Right hindlimb (tissue), 1 donor: ENCODE results near the gene TERF2IP.

Source experiments
- DNase-seq: peaks from one replicate; pipeline ENCODE4 v3.0.0-alpha.2; 2018

TERF2IP gene

DNA sequence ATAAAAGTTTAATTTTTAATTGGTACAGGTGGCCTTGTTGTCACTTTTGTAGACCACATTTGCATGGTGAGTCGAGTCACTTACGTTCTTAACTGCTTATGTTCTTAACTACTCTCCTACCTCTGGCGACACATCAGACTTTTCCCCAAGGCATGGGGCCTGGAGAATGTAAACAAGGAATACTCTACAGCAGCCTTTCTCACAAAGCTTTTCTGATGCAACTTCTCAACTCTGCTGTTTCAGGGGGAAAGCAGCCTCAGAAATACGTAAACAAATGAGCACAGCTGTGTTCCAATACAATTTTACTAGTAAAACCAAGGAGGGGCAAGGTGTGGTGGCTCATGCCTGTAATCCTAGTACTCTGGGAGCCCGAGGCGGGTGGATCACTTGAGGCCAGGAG, 7.0 kb upstream of the TERF2IP start:
- DNase-seq, result no peak

DNA sequence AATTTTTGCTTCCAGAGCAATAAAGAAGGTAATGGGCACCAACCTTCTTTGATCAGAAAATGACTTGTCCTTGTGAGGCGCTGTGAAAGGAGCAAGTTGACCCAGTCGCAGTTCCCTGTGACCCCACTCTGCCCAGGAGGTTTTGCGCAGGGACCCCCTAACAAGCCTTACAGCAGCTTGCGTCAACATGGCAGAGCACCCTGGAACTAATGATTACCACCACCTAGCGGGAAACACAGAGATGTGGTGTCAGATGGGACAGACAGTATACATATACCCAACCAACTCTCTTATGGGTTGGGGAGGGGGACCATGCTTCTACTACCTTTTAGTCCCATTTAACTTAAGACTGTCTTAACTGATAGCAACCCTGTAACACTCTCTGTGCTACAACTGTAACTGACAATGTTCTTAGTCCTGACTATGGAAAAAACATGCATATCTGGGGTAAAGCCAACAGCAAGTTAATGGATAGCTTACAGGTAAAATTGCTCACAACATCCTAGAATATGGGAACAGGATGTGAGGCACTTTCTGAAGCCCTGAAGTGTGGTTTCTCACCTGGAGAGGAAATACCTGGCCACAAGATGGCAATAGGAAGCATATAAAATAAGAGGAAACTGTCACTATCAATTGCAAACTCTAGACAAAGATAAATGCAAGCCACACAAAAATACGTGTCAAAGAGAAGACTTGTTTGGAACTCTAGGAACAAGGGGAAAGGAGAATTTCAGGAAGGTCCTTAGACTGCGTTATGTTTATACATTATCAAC, 3.1 kb upstream of the TERF2IP start:
- DNase-seq, result no peak

DNA sequence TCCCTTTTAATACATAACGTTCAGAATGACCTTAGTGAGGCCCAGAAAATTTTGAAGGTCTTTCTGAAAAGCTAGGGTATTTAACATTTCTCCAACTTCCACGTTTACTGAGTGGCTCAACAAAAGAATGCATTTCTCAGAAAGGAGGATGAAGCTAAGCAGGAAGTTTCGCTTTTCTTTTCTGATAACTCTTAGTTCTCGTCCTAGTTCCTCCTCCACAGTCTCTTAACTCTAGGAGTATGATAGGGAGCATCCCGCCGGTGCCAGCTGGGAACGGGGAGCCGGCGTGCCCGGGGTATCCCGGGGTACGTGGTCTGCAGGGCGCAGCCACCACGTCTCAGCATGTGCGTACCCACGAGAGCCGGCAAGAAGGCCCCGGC, 471 bp upstream of the TERF2IP start:
- DNase-seq, result no peak

DNA sequence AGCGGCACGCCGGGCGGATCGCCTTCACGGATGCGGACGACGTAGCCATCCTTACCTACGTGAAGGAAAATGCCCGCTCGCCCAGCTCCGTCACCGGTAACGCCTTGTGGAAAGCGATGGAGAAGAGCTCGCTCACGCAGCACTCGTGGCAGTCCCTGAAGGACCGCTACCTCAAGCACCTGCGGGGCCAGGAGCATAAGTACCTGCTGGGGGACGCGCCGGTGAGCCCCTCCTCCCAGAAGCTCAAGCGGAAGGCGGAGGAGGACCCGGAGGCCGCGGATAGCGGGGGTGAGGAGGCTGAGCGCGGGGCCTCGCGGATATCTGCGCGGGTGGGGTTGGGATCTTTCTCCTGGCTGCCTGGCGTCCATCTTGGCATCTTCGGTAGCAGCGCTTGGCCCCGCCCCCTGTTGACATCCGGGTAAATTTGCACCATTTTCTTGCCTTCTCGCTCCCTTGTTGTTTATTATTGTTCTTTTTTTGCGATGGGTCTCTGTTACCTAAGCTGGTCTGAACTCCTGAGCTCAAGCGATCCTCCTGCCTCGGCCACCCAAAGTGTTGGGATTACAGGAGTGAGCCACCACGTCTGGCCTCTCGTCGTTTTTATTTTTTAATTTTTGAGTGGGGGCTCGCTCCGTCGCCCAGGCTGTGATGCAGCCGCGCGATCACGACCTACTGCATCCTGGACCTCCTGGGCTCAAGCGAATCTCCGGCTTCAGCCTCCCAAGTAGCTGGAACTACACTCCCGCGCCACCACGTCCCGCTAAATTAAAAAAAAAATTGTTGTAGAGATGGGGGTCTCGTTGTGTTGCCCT, 898 bp downstream of the TERF2IP start:
- DNase-seq, result peak; percentile 89

DNA sequence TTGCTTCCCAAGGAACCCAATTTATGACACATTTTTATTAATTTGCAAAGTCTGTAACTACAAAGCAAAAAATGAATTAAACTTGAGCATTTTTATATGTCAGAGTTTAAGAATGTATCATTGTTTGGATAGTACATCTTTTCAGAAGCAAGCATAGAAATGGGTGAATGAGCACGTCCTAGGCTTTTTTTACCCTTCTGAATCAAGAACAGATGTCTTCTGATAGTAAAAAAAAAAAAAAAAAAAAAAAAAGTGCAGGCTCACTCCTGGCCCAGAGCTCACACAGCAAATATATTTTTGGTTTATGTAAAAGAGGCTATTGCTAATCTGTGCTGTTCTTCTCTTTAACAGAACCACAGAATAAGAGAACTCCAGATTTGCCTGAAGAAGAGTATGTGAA, 6.3 kb downstream of the TERF2IP start:
- no peak for DNase-seq

DNA sequence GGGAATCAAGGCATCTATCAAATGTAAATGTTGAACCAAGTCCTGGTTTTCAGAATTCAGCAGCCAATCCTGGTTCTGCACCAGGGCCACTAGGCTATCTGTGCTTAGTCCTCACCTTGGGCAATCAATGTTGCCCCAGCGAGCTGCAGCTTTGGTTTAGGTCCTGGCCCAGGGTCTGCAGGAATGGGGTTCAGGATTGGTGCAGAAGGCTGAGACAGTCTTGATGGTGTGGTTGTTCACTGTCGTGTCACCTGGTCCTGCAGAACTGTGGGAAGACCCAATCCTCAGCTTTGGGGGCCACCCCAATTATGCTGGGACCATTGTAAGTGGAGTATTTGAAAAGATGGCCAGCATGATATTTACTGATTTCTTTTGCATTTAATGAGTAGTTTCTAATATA, 10.6 kb downstream of the TERF2IP start:
- DNase-seq, result no peak

DNA sequence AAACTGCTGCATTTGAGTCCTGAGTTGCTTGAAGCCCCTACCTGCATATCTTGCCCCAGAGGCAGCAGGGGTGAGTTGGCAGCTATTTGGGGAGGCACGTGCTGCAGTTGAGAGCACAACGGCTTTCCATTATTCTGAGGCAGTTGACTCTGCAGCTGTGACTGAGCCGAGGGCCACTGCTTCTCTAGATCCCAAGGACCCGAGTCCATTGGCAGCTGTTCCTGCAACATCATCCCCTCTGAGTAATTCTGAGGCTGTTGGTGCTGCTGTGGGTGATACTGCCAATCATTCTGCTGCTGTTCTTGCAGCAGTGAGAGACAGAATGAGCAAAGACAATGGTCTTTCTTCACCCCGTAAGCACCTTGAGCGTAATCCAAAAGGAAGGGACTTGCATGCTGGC, 12.7 kb downstream of the TERF2IP start:
- DNase-seq, result no peak

DNA sequence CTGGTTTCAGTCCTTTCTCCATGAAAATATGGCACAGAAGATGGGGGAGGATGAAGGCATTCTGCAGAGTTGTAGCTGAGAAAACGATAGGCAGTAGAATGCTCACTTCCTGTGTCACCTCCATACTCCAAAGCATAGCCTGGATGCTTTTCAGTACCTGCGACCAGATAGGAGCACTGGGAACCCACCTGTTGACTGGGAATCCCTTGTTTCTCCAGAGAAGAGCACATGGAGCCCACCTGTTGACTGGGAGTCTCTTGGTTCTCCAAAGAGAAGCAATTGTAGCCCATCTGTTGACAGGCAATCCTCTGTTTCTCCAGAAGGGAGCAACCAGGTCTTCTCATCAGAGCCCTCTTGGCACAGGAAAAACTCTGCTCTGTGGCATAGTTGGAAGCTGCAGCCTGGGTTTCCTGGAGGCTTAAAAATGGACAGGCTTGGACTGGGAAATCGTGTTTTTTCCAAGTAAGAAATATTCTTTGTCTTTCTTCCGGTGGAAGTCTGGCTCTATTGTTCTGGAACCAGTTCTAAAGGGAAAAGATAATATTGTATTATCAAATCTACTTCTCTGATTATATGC, 13.2 kb downstream of the TERF2IP start:
- DNase-seq, result no peak

DNA sequence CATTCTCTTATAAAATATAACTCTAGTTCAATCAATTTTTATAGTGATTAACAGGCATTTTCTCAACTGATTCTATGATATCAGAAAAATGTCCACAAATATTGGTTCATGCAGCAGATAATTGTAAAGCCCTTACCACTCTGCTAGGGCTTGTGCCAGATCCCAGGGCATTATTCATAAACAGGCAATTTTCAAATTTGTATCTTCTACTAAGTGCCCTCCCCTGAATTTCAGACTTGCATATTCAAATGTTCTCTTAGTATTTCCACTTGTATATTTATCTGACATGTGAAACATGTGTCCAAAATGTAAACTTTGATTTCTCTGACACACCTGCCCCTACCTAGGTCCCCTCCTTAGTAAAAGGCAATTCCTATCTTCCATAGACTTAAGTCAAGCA, 19.9 kb downstream of the TERF2IP start:
- DNase-seq, result no peak

DNA sequence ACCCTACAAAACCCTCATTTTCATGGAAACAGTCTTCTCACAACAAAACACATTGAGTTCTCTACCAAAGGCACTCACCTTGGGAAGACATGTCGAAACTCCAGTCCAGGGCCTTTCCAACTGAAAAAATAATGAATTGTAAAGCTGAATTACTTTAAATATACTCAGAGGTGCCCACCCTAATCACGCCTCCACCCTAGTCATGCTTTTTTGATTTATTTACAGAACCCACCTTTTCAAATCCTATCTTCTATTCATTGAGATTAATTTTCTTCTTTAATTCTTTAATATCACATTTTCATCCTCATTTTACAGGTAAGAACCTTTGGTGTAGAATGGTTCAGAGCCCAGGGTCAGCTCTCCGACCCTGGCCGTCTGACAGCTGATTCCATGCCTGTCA, 29.3 kb downstream of the TERF2IP start, which contains the start of gene CPHXL2:
CPHXL2 (minus strand) TSS at position 101 of the 400 bp plus-strand sequence; CDS start at position 91, 10 bp downstream.
- no peak for DNase-seq

DNA sequence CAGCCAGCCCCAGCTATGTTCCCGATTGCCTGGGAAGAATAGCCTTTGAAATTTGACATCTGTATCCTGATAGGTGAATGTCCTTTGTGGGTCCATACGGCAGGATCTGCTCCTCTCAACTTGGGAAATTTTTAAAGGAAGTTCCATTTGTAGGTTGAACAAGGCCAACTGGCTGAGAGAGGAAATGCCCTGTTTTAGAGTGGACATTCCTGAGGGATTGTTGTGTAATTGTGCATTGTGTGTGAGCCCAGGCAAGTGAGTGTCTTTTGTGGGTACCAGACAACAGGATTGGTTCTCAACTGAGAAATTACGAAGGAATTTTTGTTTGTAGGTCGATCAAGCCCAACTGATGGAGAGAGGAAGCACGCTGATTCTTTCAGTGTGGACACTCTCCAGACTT, 31.8 kb downstream of the TERF2IP start:
- no peak for DNase-seq

DNA sequence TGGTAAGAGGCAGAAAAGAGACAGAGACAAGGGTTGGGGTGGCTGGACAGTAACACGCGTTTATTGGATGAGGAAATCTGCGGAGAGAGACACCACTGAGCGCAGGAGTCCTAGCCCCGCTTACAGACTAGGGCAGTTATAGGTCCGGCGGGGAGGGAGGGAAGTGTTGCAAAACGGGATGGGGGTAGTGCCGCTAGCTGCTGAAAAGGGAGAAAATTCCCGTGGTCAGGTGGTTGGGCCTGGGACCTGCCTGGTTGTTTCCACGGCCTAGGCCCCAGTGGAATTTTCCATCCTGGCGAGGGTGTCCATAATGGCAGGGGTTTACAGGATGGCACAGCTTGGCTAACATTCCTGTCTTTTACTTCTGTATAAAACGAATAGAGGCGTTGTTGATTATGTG, 34.7 kb downstream of the TERF2IP start:
- DNase-seq, result no peak

DNA sequence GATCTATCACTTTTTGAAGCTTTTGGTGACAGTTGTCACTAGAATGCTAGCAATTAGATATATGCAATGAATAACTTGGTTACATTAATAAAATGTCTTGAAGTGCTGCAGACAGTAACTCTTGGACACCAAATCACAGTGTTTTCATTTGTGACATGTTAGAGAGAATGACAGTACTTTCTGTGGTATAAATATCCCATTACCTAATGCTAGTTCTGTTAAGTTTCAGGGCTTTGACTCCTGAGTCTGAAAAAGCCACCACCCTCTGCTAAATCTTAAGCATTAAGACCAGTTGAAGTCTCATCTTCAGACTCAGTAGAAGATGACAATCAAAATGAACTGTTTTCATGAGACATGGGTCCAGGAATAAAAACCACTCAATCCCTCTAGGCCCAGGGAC, 39.8 kb downstream of the TERF2IP start:
- DNase-seq, result no peak

DNA sequence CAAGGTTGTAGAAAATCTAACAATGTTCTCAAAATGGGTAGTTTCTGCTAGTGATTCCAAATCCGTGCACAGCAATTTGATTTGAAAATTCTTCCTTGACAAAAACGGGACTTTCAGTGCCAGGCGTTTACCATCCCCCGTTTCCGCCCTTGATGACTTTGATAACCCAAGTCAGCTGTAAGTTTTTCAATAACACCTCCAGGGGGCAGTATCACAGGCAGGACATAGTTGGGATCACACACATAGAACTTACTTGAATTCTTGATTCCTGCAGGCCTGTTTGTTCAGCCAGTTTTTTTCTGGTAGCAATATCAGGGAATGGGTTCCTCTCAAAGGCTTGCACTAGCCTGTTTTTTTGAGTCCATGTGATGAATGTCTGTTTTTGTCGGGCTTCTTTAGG, 48.1 kb downstream of the TERF2IP start:
- DNase-seq, result no peak

DNA sequence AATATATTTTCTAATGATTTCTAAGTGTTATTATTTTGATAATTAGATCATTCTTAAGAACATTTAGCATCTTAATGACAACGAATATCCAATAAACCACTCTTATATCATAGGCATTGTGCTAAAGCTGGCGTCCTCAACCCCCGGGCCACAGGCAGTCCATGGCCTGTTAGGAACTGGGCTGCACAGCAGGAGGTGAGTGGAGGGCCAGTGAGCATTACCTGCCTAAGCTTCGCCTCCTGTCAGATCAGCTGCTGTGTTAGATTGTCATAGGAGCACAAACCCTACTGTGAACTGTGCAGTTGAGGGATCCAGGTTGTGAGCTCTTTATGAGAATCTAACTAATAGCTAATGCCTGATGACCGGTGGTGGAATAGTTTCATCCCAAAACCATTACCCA, 50.0 kb downstream of the TERF2IP start:
- no peak for DNase-seq

DNA sequence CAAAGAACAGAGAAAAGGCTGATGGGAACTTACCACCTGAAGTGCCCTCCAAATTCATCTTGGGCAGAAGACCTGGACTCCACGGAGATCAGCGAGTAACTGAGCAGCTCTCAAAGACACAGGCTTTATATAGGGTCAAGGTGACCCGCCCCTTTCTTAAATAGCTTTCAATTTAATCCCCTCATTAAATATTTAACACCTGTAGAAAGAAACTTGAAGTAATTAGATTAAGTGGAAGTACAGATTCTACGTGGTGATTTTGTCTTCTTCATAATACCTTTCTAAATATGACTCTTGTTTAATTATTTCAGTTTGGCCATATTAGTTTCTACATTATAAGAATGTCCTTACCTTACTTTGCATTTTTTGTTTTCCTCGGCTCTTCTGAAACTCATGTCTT, 53.8 kb downstream of the TERF2IP start, which contains the start of gene DUXB:
DUXB (minus strand) TSS at position 101 of the 400 bp plus-strand sequence; CDS start at position 58, 43 bp downstream.
- DNase-seq, result no peak

DNA sequence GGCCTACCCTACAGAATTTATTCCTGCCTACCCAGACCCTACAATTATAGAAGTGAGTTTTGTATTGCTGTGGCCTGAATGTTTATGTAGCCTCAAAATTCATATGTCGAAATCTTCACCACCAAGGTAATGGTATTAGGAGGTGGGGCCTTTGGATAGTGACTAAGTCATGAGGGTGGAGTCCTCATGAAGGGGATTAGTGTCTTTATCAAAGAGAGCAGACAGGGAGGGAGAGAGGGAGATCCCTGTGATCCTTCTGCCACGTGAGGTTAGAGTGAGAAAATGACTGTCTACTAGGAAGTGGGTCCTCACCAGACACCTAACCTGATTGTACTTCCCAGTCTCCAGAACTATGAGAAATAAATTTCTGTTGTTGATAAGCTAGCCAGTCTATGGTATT, 54.7 kb downstream of the TERF2IP start:
- DNase-seq, result no peak

DNA sequence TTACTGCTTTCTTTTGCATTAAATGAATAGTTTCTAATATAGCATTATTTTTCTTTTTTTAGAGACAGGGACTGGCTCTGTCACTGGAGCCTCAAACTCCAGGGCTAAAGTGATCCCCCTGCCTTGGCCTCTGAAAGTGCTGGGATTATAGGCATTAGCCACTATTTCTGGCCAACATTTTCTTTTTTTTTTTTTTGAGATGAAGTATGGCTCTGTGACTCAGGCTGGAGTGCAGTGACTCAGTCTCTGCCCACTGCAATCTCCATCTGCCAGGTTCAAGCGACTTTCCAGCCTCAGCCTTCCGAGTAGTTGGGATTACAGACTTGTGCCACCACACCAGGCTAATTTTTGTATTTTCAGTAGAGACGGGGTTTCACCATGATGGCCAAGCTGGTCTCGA, 55.7 kb downstream of the TERF2IP start:
- no peak for DNase-seq
